Esophagus muscularis mucosa (tissue), 3 donors: ENCODE measurements around the gene PKN1.

Experiments
- POLR2A ChIP-seq: fragments of 450-650 bp; IDR thresholded peaks from one replicate; pipeline ENCODE4 v1.6.1; 2017; ENCODE audit warnings: antibody characterized with exemption, moderate library complexity, mild to moderate bottlenecking, low read depth
- TF ChIP-seq, protein P1 (sequence below), 3 experiments: fragments of 200-600 bp in 2 of 3; fragments of 450-650 bp in 1 of 3; sonication (generic) in 2 of 3; IDR thresholded peaks; one replicate each; pipeline ENCODE4 v1.5.1; 2017 to 2019; ENCODE audit warnings: antibody characterized with exemption in 3 of 3, mild to moderate bottlenecking in 2 of 3, moderate library complexity in 1 of 3

DNA sequence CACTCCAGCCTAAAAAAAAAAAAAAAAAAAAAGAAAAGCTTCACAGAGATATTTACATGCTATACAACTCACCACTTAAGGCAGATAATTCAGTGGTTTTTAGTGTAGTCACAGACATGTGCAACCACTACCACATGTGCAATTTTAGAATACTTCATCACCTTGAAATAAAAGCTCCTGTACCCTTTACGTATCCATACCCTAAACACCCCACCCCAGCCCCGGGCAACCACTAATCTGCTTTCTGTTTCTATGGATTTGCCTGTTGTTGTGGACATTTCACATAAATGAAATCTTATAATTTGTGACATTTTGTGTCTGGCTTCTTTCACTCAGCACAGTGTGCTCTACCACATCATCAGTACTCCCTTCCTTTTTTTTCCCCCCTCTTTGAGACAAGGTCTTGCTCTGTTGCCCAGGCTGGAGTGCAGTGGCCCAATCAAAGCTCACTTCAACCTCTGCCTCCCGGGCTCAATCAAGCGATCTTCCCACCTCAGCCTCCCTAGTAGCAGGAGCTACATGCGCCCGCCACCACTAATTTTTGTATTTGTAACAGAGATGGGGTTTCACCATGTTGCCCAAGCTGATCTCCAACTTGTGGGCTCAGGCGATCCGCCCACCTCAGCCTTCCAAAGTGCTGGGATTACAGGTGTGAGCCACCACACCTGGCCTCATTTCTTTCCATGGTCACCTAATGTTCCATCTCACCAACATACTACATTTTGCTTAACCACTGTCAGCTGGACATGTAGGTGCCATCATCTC, 18.0 kb upstream of the PKN1 start:
- TF ChIP-seq, protein P1, sequence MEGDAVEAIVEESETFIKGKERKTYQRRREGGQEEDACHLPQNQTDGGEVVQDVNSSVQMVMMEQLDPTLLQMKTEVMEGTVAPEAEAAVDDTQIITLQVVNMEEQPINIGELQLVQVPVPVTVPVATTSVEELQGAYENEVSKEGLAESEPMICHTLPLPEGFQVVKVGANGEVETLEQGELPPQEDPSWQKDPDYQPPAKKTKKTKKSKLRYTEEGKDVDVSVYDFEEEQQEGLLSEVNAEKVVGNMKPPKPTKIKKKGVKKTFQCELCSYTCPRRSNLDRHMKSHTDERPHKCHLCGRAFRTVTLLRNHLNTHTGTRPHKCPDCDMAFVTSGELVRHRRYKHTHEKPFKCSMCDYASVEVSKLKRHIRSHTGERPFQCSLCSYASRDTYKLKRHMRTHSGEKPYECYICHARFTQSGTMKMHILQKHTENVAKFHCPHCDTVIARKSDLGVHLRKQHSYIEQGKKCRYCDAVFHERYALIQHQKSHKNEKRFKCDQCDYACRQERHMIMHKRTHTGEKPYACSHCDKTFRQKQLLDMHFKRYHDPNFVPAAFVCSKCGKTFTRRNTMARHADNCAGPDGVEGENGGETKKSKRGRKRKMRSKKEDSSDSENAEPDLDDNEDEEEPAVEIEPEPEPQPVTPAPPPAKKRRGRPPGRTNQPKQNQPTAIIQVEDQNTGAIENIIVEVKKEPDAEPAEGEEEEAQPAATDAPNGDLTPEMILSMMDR (IDR thresholded peaks at IDR 0.05): no peak
- no peak for TF ChIP-seq POLR2A
